ENCODE data around the gene FBXO7.

DNA sequence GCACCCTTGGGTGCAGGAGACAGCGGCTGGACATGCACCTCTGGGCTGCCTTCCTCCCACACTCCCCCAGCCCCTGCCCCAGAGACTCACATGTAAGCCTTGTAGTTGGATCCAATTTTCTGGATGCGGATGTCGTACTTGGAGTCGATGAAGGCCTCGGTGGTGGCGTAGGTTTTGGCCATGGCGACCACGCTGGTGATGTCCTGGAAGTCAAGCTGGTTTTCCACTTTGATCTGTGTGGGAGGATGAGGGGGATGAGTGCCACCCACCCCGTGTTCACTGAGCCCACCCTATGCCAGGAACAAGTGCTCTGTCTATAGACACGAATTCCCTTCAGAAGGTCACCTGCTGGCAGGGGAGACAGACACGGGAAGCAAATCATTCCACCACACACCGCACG, 66.9 kb downstream of the FBXO7 start:
- TF ChIP-seq CTCF (IDR thresholded peaks at IDR 0.05), result no peak
- TF ChIP-seq POLR2A (IDR thresholded peaks at IDR 0.05), result no peak
